IMR-90 (cell line): ENCODE data around the gene TGFBR1. TPM values are rescaled to one million over a fixed set of nuclear protein-coding genes. Genes with fewer than 3 reads are reported as not detected.

Experiments
- ATAC-seq: fragments of 200-7000 bp; cut with Tn5 transposase; 2 replicates; pipeline ENCODE4 v1.9.1; 2020; ENCODE audit warnings: low read depth, mild to moderate bottlenecking, moderate library complexity
- BruUV-seq: library from RNA; stranded (reverse); fragments of 400-500 nt; replicated peaks from 2 replicates; lab custom pipeline; 2021; lab: Mats Ljungman, UMichigan
- CTCF ChIA-PET: fragments of 300-600 bp; formaldehyde crosslinking; extraction: SDS; loops from one replicate; lab custom pipeline; 2021; ENCODE audit warnings: antibody characterized with exemption; lab: Yijun Ruan, JAX
- POLR2A ChIA-PET: fragments of 300-600 bp; sonication (Branson Sonifier 250); formaldehyde crosslinking; loops from one replicate; lab custom pipeline; 2022; ENCODE audit warnings: antibody characterized with exemption; ENCODE audit not compliant: unreplicated experiment; lab: Charles Lee
- DNase-seq: peaks from one replicate; pipeline ENCODE4 v3.0.0; 2013
- H2AFZ ChIP-seq: replicated peaks from 2 replicates; pipeline ENCODE3; 2013; ENCODE audit warnings: low read length, mild to moderate bottlenecking; ENCODE audit not compliant: poor library complexity
- H2AK5ac ChIP-seq: 2 replicates; pipeline ENCODE4 v1.6.1; 2013; ENCODE audit warnings: low read depth, low read length, inconsistent platforms
- H2AK9ac ChIP-seq: replicated peaks from 2 replicates; pipeline ENCODE3; 2013; ENCODE audit warnings: mild to moderate bottlenecking, low read depth, low read length, moderate library complexity; ENCODE audit not compliant: poor library complexity
- H2BK120ac ChIP-seq: 2 replicates; pipeline ENCODE4 v1.6.1; 2013; ENCODE audit warnings: low read depth, low read length, inconsistent platforms
- H2BK15ac ChIP-seq: 3 replicates; pipeline ENCODE4 v1.6.1; 2013; ENCODE audit warnings: low read depth, low read length, inconsistent platforms
- H2BK20ac ChIP-seq: 2 replicates; pipeline ENCODE4 v1.6.1; 2013; ENCODE audit warnings: low read depth, mild to moderate bottlenecking, inconsistent platforms, low read length, moderate library complexity
- H2BK5ac ChIP-seq: 2 replicates; pipeline ENCODE4 v1.6.1; 2013; ENCODE audit warnings: mild to moderate bottlenecking, low read depth, low read length, inconsistent platforms; ENCODE audit not compliant: poor library complexity, severe bottlenecking
- H3K14ac ChIP-seq: replicated peaks from 2 replicates; pipeline ENCODE4 v1.6.1; 2013; ENCODE audit warnings: low read depth, low read length, inconsistent platforms
- H3K18ac ChIP-seq: 2 replicates; pipeline ENCODE4 v1.6.1; 2013; ENCODE audit warnings: low read depth, low read length, control low read depth
- H3K23ac ChIP-seq: 2 replicates; pipeline ENCODE4 v1.6.1; 2013; ENCODE audit warnings: low read depth, low read length, inconsistent platforms
- H3K27ac ChIP-seq: 2 replicates; pipeline ENCODE4 v1.5.1; 2013; ENCODE audit warnings: mild to moderate bottlenecking, control low read depth, low read length; ENCODE audit not compliant: insufficient read depth
- H3K27me3 ChIP-seq: 2 replicates; pipeline ENCODE4 v1.6.1; 2013; ENCODE audit warnings: low read length; ENCODE audit not compliant: control insufficient read depth, insufficient read depth
- H3K36me3 ChIP-seq: 2 replicates; pipeline ENCODE4 v1.6.1; 2013; ENCODE audit warnings: low read length, mixed read lengths; ENCODE audit not compliant: control insufficient read depth, insufficient read depth
- H3K4ac ChIP-seq: 2 replicates; pipeline ENCODE4 v1.6.1; 2013; ENCODE audit warnings: low read depth, low read length, inconsistent platforms
- H3K4me1 ChIP-seq: 2 replicates; pipeline ENCODE4 v1.6.1; 2013; ENCODE audit warnings: low read length, mixed read lengths; ENCODE audit not compliant: control insufficient read depth, insufficient read depth
- H3K4me2 ChIP-seq: 2 replicates; pipeline ENCODE4 v1.6.1; 2013; ENCODE audit warnings: low read depth, mild to moderate bottlenecking, control low read depth, low read length, moderate library complexity
- H3K4me3 ChIP-seq: 2 replicates; pipeline ENCODE4 v1.5.1; 2013; ENCODE audit warnings: low read depth, mild to moderate bottlenecking, control low read depth, low read length, moderate library complexity; ENCODE audit not compliant: insufficient read depth
- H3K56ac ChIP-seq: 2 replicates; pipeline ENCODE4 v1.6.1; 2013; ENCODE audit warnings: low read length, inconsistent platforms; ENCODE audit not compliant: insufficient read depth; ENCODE audit errors: extremely low read depth
- H3K79me1 ChIP-seq, 2 experiments: 2 replicates each; pipeline ENCODE4 v1.6.1; 2013; ENCODE audit warnings: low read length in 2 of 2, inconsistent platforms in 1 of 2, low read depth in 1 of 2
- H3K9ac ChIP-seq: 2 replicates; pipeline ENCODE4 v1.6.1; 2013; ENCODE audit warnings: low read depth, low read length, control low read depth
- H3K9me1 ChIP-seq: 2 replicates; pipeline ENCODE4 v1.6.1; 2013; ENCODE audit warnings: low read length, inconsistent platforms; ENCODE audit not compliant: insufficient read depth
- H3K9me3 ChIP-seq: 2 replicates; pipeline ENCODE4 v1.6.1; 2013; ENCODE audit warnings: low read length; ENCODE audit not compliant: control insufficient read depth, insufficient read depth
- H4K20me1 ChIP-seq: 2 replicates; pipeline ENCODE4 v1.6.1; 2013; ENCODE audit warnings: low read length, inconsistent platforms; ENCODE audit not compliant: insufficient read depth
- H4K5ac ChIP-seq: 2 replicates; pipeline ENCODE4 v1.6.1; 2013; ENCODE audit warnings: mild to moderate bottlenecking, low read depth, low read length, control low read depth
- H4K8ac ChIP-seq, 2 experiments: 2 replicates each; pipeline ENCODE4 v1.6.1; 2013; ENCODE audit warnings: low read depth in 2 of 2, low read length in 2 of 2, control low read depth in 1 of 2, inconsistent platforms in 1 of 2
- H4K91ac ChIP-seq: 2 replicates; pipeline ENCODE4 v1.6.1; 2013; ENCODE audit warnings: low read depth, low read length, inconsistent platforms; ENCODE audit not compliant: insufficient read depth
- BHLHE40 ChIP-seq: fragments of 150-350 bp; IDR thresholded peaks from 2 replicates; pipeline ENCODE4 v1.6.1; 2016; ENCODE audit warnings: mild to moderate bottlenecking, low read depth, low read length
- CEBPB ChIP-seq: IDR thresholded peaks from 2 replicates; pipeline ENCODE4 v1.6.1; 2012; ENCODE audit warnings: low read depth, low read length, improper control_type of control experiment
- CHD1 ChIP-seq: IDR thresholded peaks from 2 replicates; pipeline ENCODE4 v1.6.1; 2012; ENCODE audit warnings: low read depth, low read length, improper control_type of control experiment
- CTCF ChIP-seq: conservative IDR thresholded peaks from 2 replicates; pipeline ENCODE4 v1.5.1; 2012; ENCODE audit warnings: mild to moderate bottlenecking, low read depth, low read length, improper control_type of control experiment
- ELK1 ChIP-seq: fragments of 150-350 bp; IDR thresholded peaks from 2 replicates; pipeline ENCODE4 v1.6.1; 2016; ENCODE audit warnings: low read depth, mild to moderate bottlenecking, low read length, moderate library complexity, borderline replicate concordance
- FOS ChIP-seq: fragments of 150-350 bp; IDR thresholded peaks from 2 replicates; pipeline ENCODE4 v1.6.1; 2016; ENCODE audit warnings: low read depth, low read length
- MAFK ChIP-seq: IDR thresholded peaks from 2 replicates; pipeline ENCODE4 v1.6.1; 2012; ENCODE audit warnings: low read depth, low read length, improper control_type of control experiment
- MAZ ChIP-seq: IDR thresholded peaks from 2 replicates; pipeline ENCODE4 v1.6.1; 2012; ENCODE audit warnings: low read depth, mild to moderate bottlenecking, low read length, improper control_type of control experiment, moderate library complexity, borderline replicate concordance
- MXI1 ChIP-seq: IDR thresholded peaks from 2 replicates; pipeline ENCODE4 v1.6.1; 2012; ENCODE audit warnings: low read depth, mild to moderate bottlenecking, low read length, moderate library complexity, borderline replicate concordance
- NFE2L2 ChIP-seq: fragments of 150-350 bp; IDR thresholded peaks from 2 replicates; pipeline ENCODE4 v1.6.1; 2016; ENCODE audit warnings: low read depth, mild to moderate bottlenecking, low read length
- POLR2A ChIP-seq: IDR thresholded peaks from 2 replicates; pipeline ENCODE4 v1.6.1; 2012; ENCODE audit warnings: mild to moderate bottlenecking, low read depth, low read length
- RAD21 ChIP-seq: IDR thresholded peaks from 2 replicates; pipeline ENCODE4 v1.6.1; 2012; ENCODE audit warnings: low read length, improper control_type of control experiment
- RCOR1 ChIP-seq: IDR thresholded peaks from 2 replicates; pipeline ENCODE4 v1.6.1; 2012; ENCODE audit warnings: mild to moderate bottlenecking, low read length, improper control_type of control experiment; ENCODE audit not compliant: insufficient replicate concordance
- RFX5 ChIP-seq: IDR thresholded peaks from 2 replicates; pipeline ENCODE4 v1.8.0; 2012; ENCODE audit warnings: low read depth, mild to moderate bottlenecking, low read length, moderate library complexity
- SMC3 ChIP-seq: fragments of 150-350 bp; IDR thresholded peaks from 2 replicates; pipeline ENCODE4 v1.6.1; 2016; ENCODE audit warnings: low read depth, mild to moderate bottlenecking, antibody characterized with exemption, low read length, moderate library complexity
- USF2 ChIP-seq: fragments of 150-350 bp; IDR thresholded peaks from 2 replicates; pipeline ENCODE4 v1.6.1; 2017; ENCODE audit warnings: mild to moderate bottlenecking, antibody characterized with exemption, low read length, low read depth
- WGBS, 2 experiments: methylation state at CpG; one replicate each; pipeline versions ENCODE4 v1.1.5 to v1.1.7; 2013; ENCODE audit warnings: missing lambda C conversion rate in 2 of 2; ENCODE audit not compliant: insufficient read length in 1 of 2; ENCODE audit errors: extremely low coverage in 2 of 2; 5-methylcytosine and 5-hydroxymethylcytosine counted together
- dilution Hi-C: fragments of 300-500 bp; cut with HindIII; formaldehyde crosslinking; loops from one replicate; pipeline ENCODE4 v1.14.3; 2018; ENCODE audit warnings: low sequenced_read_pairs; ENCODE audit not compliant: unreplicated experiment
- in situ Hi-C: fragments of 300-500 bp; cut with MboI; formaldehyde crosslinking; loops from 3 replicates; pipeline ENCODE4 v1.14.3; 2019; ENCODE audit warnings: low sequenced_read_pairs, inconsistent platforms, mixed read lengths
- intact Hi-C: fragments of 100-400 bp; cut with micrococcal nuclease; formaldehyde crosslinking; loops from 2 replicates; pipeline ENCODE4 v1.10.0; 2022
- polyA plus RNA-seq, 3 experiments: library from polyadenylated mRNA; depleted of rRNA; stranded (reverse); fragments of >200 nt; gene quantifications; 2 replicates each; pipeline ENCODE4 v1.2.3, GENCODE V29; 2012; ENCODE audit warnings: low replicate concordance in 1 of 3
- total RNA-seq: library from RNA; depleted of rRNA; stranded (reverse); fragments of >200 nt; gene quantifications from 2 replicates; pipeline ENCODE4 v1.2.3, GENCODE V29; 2012

TGFBR1 gene
- total and polyA plus RNA-seq, 2 of the 4 experiments (the other 2 are of a cell fraction): 15.1 to 75.3 TPM

GRCh38 chr9:99141849-99142248 is 36.9 kb downstream of the TGFBR1 start:
- no peak overlapping the region for H3K14ac ChIP-seq
- no peak overlapping the region for H3K56ac ChIP-seq
- no peak overlapping the region for H2AK9ac ChIP-seq
- BruUV-seq: no TSS peak
- H3K4me3 ChIP-seq: no peak overlapping the region
- H4K91ac ChIP-seq: no peak overlapping the region
- no peaks in the 10 kb centered on the region for H3K9me1 ChIP-seq
- H2BK5ac ChIP-seq: no peak overlapping the region
- no peak for TF ChIP-seq NFE2L2
- TF ChIP-seq CEBPB: no peak
- TF ChIP-seq RFX5: no peak
- TF ChIP-seq CHD1: no peak
- no peak for TF ChIP-seq MAZ
- TF ChIP-seq FOS: no peak
- TF ChIP-seq CTCF: no peak
- no peak for TF ChIP-seq MXI1
- TF ChIP-seq POLR2A: no peak
- no peak for TF ChIP-seq SMC3
- TF ChIP-seq RAD21: no peak
- no peak for TF ChIP-seq RCOR1
- TF ChIP-seq BHLHE40: no peak
- no peak for TF ChIP-seq MAFK
- no peak for TF ChIP-seq USF2
- TF ChIP-seq ELK1: no peak
- ChIA-PET POLR2A (no interaction called here), CTCF (interaction anchor here (0.6 to 1.6 kb wide), 3 partner anchors 28 to 140 kb away, joined by 3 to 17 read pairs (median 4); no protein-coding TSS in a partner anchor)
- H3K4me2 ChIP-seq: no peak overlapping the region
- no peak overlapping the region for H4K5ac ChIP-seq
- H3K27ac ChIP-seq: no peak overlapping the region
- in situ Hi-C loops: no loop called here
- H3K23ac ChIP-seq: no peak overlapping the region
- no peak overlapping the region for H2AK5ac ChIP-seq
- H2BK15ac ChIP-seq: no peak overlapping the region
- ATAC-seq (no peak), DNase-seq (no peak)
- H3K36me3 ChIP-seq: peaks cover 49% of the 10 kb centered on the region
- H3K27me3 ChIP-seq: no peaks in the 10 kb centered on the region
- no peaks in the 10 kb centered on the region for H3K9me3 ChIP-seq
- dilution Hi-C loops: loop anchor here (25.0 kb wide), 1 partner anchor 305 kb away; no protein-coding TSS in a partner anchor
- H3K4ac ChIP-seq: no peak overlapping the region
- intact Hi-C loops: no loop called here
- H3K18ac ChIP-seq: no peak overlapping the region
- H2AFZ ChIP-seq: no peak overlapping the region
- 100% methylated on average over 2 of the region's 5 CpGs; no CpG with 5 or more reads in 1 of the 2 experiments for WGBS, 2 experiments
- H4K20me1 ChIP-seq: no peaks in the 10 kb centered on the region; the same call in 1 of the 2 replicates
- no peak overlapping the region for H2BK120ac ChIP-seq
- H3K9ac ChIP-seq: no peak overlapping the region
- H3K79me1 ChIP-seq: peaks cover 29 to 34% of the 10 kb centered on the region in 2 experiments
- no peaks in the 10 kb centered on the region for H3K4me1 ChIP-seq
- H2BK20ac ChIP-seq: no peak overlapping the region
- no peak overlapping the region for H4K8ac ChIP-seq
